ENCODE data around the gene CDC42EP5. TPM values are rescaled to one million over a fixed set of nuclear protein-coding genes. Genes with fewer than 3 reads are reported as not detected.

CDC42EP5 gene, protein sequence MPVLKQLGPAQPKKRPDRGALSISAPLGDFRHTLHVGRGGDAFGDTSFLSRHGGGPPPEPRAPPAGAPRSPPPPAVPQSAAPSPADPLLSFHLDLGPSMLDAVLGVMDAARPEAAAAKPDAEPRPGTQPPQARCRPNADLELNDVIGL
- total RNA-seq (2013), result 0.12 TPM
- not detected for polyA plus RNA-seq
- not detected in 2 replicates for polyA minus RNA-seq
- 0 to 0.17 (median 0) reads per million in 11 experiments for total RNA-seq

DNA sequence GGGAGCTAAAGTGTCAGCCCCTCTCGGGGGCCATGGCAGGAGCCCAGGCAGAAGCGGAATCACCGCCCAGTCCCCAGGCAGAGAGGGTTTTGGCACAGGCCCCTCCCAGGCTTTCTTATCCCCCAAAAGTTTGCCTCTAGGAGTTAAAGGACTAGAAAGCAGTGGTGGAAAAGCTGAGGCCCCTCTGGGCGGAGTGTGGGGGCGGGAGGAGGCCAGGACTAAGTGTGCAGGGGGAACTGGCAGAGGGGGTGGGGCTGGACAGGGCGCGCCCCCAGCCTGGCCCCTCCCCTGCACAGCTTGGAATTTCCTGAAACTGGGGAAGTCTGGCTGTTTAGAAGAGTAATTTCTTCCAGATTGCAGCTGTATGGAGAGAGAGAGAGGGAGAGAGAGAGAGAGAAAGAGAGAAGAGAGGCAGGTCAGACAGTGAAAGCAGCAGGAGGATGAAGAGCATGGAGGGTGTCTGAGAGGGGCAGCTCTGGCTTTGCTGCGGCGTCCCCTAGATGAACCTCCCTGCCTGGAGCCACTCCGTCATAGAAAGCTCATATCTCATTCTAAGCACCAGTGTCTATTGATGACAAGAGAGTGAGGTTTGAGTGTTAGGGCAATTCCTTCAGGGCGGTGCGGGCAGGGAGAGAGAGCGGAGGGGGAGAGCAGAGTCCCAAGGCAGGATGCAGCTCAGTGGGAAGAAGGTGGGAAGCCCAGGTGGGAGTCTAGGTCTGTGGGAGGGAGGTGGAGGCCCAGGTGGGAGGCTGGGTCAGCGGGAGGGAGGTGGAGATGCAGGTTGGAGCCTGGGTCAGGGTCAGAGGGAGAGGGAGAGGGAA is at the start of gene CDC42EP5:
Gene CDC42EP5, minus strand, starts transcription at position 226 of the 821 bp plus-strand sequence. CDS start 7,749 bp downstream, outside the sequence.
- no peaks in the 10 kb centered on the region for H3K79me2 ChIP-seq (ENCODE audit: insufficient read depth, low read length)
- peak within 1 kb of the TSS in 1 of 2 donors; percentile 86 for H3K4me3 Mint-ChIP-seq
- H3K4me2 ChIP-seq (replicated peaks; ENCODE audit: extremely low read depth, low read length, poor library complexity, severe bottlenecking), result no peak within 1 kb of the TSS
- TF ChIP-seq CTCF (IDR thresholded peaks at IDR 0.05), result no peak
- 18% methylated on average over 9 of the region's 14 CpGs for WGBS (ENCODE audit: insufficient coverage)
- H3K9me3 Mint-ChIP-seq, result peaks cover 0 to 30% (median 16%) of the 10 kb centered on the region in 7 donors
- DNase-seq, result peak in 1 of 3 donors; percentile 59
- H3K36me3 Mint-ChIP-seq, result peaks cover 0 to 3% of the 10 kb centered on the region in 2 donors
- H3K27me3 Mint-ChIP-seq (ENCODE audit: low read depth in 3 of 3), result peaks cover 84 to 91% (median 88%) of the 10 kb centered on the region in 3 donors
- peaks cover 3 to 21% of the 10 kb centered on the region in 2 donors for H3K9me3 ChIP-seq (replicated peaks in 1 of 2; ENCODE audit: control insufficient read depth in 1 of 2, insufficient read depth in 1 of 2, low read length in 2 of 2)
- no peak within 1 kb of the TSS for H2AFZ ChIP-seq (ENCODE audit: insufficient read depth, low read depth, low read length, poor library complexity, severe bottlenecking)
- H3K4me1 Mint-ChIP-seq, result peaks cover 13% of the 10 kb centered on the region
- peaks cover 53 to 89% of the 10 kb centered on the region in 2 donors for H3K27me3 ChIP-seq (ENCODE audit: control insufficient read depth in 2 of 2, insufficient read depth in 2 of 2, low read length in 2 of 2)
- no peak within 1 kb of the TSS for H3K9ac ChIP-seq (ENCODE audit: insufficient read depth, low read length, poor library complexity, severe bottlenecking)
- intact Hi-C loops (cut with micrococcal nuclease), result loop anchor here in 1 of 2 donors (10.0 kb wide), 2 partner anchors 122 to 202 kb away; partner anchors contain the start of gene LILRA1
- H3K36me3 ChIP-seq (replicated peaks in 1 of 2; ENCODE audit: control insufficient read depth in 1 of 2, insufficient read depth in 2 of 2, low read length in 2 of 2), result no peaks in the 10 kb centered on the region
- peak within 1 kb of the TSS in 1 of 7 donors; percentile 18 for H3K27ac Mint-ChIP-seq
- peaks cover 5% of the 10 kb centered on the region for H4K20me1 ChIP-seq (ENCODE audit: insufficient read depth, low read length)
- H3K27ac ChIP-seq (ENCODE audit: low read depth in 1 of 2, low read length in 2 of 2), result no peak within 1 kb of the TSS
- peaks cover 10 to 12% of the 10 kb centered on the region in 2 donors for H3K4me1 ChIP-seq (ENCODE audit: control insufficient read depth in 1 of 2, insufficient read depth in 2 of 2, low read length in 2 of 2)
- H3K4me3 ChIP-seq (replicated peaks in 1 of 3; ENCODE audit: low read depth in 2 of 3, low read length in 3 of 3), result no peak within 1 kb of the TSS

GRCh38 chr19:54521860-54522513 is 48.9 kb upstream of the CDC42EP5 start:
- Mint-ChIP-seq H3K27ac (no peak overlapping the region), H3K27me3 (ENCODE audit: low read depth in 3 of 3) (peaks cover 65 to 79% (median 69%) of the 10 kb centered on the region in 3 donors), H3K4me1 (peaks cover 23% of the 10 kb centered on the region), H3K9me3 (peaks cover 0 to 5% (median 2%) of the 10 kb centered on the region in 7 donors), H3K4me3 (peak overlapping the region in 1 of 2 donors; percentile 89), H3K36me3 (no peaks in the 10 kb centered on the region)
- Histone ChIP-seq H2AFZ (ENCODE audit: insufficient read depth, low read depth, low read length, poor library complexity, severe bottlenecking) (no peak overlapping the region), H3K79me2 (ENCODE audit: insufficient read depth, low read length) (no peaks in the 10 kb centered on the region), H3K4me1 (ENCODE audit: control insufficient read depth in 1 of 2, insufficient read depth in 2 of 2, low read length in 2 of 2) (peaks cover 15 to 21% of the 10 kb centered on the region in 2 donors), H3K9me3 (replicated peaks in 1 of 2; ENCODE audit: control insufficient read depth in 1 of 2, insufficient read depth in 1 of 2, low read length in 2 of 2) (no peaks in the 10 kb centered on the region), H4K20me1 (ENCODE audit: insufficient read depth, low read length) (no peaks in the 10 kb centered on the region), H3K4me2 (replicated peaks; ENCODE audit: extremely low read depth, low read length, poor library complexity, severe bottlenecking) (peak overlapping the region; percentile 57), H3K9ac (ENCODE audit: insufficient read depth, low read length, poor library complexity, severe bottlenecking) (no peak overlapping the region), H3K27ac (ENCODE audit: low read depth in 1 of 2, low read length in 2 of 2) (no peak overlapping the region), H3K36me3 (replicated peaks in 1 of 2; ENCODE audit: control insufficient read depth in 1 of 2, insufficient read depth in 2 of 2, low read length in 2 of 2) (no peaks in the 10 kb centered on the region), H3K4me3 (replicated peaks in 1 of 3; ENCODE audit: low read depth in 2 of 3, low read length in 3 of 3) (peak overlapping the region in 1 of 3 experiments; percentile 49), H3K27me3 (ENCODE audit: control insufficient read depth in 2 of 2, insufficient read depth in 2 of 2, low read length in 2 of 2) (peaks cover 35 to 51% of the 10 kb centered on the region in 2 donors)
- DNase-seq, result no peak
- WGBS (ENCODE audit: insufficient coverage), result 91% methylated on average over 4 of the region's 6 CpGs
- intact Hi-C loops (cut with micrococcal nuclease), result loop anchor here in 1 of 2 donors (10.0 kb wide), 1 partner anchor 253 kb away; no protein-coding TSS in a partner anchor
- no peak for TF ChIP-seq CTCF (IDR thresholded peaks at IDR 0.05)

Data from CD14-positive monocyte (primary cell).